Stromal cell of bone marrow (primary cell): Measurements from ENCODE around the gene SNAI3.

ENCODE experiments used
- DNase-seq: peaks from one replicate; pipeline ENCODE4 v3.0.0-alpha.2; 2012; ENCODE audit warnings: low read depth

Gene SNAI3

DNA sequence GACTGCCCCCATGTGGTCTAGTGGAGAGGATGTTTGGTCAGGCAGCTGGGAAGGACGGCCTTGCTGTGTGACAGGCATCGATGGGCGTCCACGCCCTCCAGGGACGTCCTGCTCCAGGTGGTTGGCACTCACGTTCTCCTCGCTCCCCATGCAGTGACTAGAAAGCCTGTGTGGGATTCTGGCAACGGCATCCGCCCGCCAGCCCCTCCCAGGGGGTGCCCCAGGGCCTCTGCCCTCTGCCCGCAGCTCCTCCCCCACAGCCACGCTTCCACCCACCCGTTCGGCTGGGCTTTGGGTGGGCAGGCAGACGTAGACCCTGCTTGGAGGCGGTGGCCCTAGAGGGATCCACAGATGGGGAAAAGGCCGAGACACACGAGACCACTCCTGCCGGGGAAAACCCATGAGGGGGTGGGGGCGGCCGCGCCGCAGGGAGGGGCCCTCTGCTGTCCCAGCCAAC, 52.6 kb downstream of the SNAI3 start:
- no peak for DNase-seq

DNA sequence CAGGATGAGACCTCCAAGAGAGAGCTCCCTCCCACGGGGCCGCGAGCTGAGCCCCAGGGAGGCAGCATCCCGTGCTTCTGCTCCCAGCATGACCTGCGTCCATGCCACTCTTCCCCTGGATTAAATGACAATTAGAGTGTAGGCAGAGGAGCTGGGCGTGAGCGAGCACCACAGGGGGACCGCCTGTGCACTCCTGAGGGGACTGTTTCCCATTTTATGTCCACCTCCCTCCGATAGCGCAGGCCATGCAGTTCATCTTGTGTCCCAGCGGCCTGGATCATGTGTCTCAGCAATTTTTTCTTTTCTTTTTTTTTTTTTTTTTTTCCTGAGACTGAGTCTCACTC, 53.7 kb downstream of the SNAI3 start:
- DNase-seq: no peak

DNA sequence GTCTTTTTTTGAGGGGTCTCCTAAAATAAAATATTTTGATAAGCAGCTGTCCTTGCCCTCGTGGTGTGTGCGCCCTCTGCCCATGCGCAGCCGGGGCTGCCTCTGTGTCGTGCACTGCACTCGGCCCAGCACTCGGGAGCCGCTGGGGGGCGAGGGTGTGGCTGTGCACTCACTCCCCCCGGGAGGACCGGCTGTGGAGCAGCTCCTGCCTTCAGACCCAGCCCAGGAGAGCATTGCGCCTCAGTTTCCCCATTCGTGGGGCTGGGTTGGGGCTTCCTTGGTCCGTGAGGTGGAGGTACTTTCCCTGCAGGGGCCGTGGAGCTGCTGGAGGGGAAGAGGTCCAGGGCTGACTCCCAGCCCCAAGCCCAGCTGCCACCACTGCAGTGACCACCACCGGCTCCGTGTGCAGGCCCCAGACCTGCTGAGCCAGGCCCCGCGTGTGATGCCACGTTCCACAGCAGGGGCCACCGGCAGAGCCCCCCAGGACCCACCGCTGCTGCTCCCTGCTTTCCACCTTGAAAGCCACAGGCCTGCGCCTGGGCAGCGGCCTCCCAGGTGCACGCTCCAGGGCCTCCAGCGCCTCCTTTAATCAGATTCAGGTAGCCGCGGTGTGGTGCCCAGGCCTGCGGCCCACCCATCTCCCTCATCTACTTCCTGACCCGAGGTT, 54.3 kb downstream of the SNAI3 start:
- DNase-seq: no peak

DNA sequence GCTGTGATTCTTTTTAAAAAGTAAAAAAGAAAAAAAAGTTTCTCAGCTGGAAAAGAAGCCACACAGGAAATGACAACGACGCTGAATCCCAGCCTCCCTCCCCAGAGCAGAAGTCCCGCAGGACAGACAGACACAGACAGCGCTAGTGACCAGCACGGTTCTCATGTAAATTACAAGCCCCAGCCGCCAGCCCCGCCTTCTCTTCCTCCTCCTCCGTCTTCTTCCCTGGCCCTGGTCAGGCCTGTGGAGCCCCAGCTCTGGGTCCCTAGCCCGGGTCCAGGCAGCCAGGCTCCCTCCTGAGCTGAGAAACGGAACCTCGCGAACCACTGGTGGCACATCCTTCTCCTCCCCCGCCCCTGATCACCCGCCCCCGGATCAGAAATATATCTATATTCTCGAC, 54.9 kb downstream of the SNAI3 start:
- DNase-seq: no peak

DNA sequence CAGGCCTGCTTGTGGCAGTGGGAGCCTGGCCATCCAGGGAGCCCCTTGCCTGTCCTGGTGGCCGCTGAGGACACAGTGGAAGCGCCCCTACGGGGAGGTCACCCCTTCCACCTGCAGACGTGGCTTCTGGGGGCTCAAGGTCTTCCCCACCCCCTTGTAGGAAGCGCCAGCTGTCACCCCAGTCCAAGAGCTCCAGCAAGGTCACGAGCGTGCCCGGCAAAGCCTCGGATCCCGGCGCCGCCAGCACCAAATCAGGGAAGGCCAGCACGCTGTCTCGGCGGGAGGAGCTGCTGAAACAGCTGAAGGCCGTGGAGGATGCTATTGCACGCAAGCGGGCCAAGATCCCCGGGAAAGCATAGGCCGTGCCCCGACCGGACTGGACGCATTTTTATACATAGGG, 55.4 kb downstream of the SNAI3 start:
- no peak for DNase-seq

DNA sequence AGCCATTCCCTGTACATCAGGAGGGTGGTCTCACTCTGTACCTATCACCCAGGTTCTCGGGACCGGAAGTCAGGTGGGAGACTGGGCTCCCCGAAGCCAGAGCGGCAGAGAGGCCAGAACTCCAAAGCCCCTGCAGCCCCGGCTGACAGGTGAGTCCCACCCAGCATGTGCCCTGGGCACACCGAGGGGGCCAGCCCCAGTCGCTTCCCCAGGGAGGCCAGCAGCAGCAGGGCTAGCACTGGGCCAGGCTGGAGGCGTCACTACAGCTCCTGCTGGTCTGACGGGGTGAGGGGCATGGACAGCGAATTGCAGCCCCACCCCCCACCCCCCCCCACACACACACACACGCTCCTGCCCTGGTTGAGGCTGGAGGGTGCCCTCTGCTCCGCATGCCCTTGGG, 55.9 kb downstream of the SNAI3 start:
- DNase-seq: no peak

DNA sequence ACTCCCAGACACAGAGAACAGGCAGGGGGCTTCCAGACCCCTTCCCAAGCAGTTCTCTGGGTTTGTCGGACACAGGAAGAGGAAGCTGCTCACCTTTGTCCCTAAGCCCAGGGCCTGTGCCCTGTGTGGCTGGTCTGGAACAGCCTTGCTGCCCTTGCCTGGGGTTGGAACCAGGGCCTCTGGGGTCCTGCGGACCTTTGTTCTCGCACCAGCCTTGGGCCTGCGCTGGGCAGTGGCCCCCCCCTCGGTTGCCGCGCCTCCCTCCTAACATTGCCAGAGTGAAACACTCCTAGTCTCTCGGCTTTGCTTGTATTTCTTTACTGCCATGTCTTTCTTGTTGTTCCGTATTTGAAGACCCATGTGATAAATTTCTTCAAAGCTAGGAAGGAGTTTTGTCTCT, 56.5 kb downstream of the SNAI3 start:
- no peak for DNase-seq

DNA sequence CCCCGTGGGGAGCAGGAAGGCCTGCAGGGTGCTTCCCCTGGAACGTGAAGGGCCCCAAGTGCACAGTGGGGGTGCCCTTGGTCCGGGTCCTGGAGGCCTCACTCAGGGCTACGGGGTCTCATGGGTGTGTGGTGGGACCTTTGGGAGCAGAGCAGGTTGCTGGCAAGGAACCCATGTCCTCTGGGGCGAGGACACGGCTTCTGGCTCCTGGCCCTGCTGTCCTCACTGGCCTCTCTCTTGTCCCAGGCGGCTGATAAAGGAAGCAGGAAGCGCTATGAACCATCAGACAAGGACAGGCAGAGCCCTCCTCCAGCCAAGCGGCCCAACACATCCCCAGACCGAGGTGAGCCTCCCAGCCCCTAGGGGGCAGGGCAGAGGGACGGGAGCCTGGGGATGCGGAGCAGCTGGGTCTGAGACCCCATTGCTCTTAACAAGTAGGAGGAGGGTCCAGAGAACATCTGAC, 57.8 kb downstream of the SNAI3 start:
- no peak for DNase-seq
